Ramos (cell line): Measurements from ENCODE around the gene SIN3B.
"Not testable (repeated sequence)": the region's sequence is repeated elsewhere in the genome, so short reads cannot be mapped to it uniquely, and the experiment has no call there.

ENCODE experiments used
- in situ Hi-C: fragments of 300-500 bp; cut with MboI; formaldehyde crosslinking; loops from one replicate; pipeline ENCODE4 v1.14.3; 2022; ENCODE audit warnings: low sequenced_read_pairs; ENCODE audit not compliant: unreplicated experiment

The SIN3B gene

DNA sequence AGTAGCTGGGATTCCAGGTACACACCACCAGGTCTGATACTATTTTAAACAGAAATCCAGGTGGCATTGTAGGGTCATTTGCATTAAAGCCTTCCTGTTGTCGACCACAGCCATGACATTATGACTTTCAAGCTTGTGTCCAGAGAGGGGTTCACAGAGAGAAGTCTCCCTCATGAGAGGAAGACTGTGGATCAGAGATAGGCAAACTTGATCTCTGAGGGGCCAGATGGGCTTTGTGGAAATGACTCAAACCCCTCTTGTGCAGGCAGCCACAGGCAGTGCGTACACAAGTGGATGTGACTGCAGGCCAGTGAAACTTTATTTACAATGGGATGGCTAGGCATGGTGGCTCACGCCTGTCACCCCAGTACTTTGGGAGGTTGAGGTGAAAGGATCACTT is 31.8 kb downstream of the SIN3B start:
- in situ Hi-C loops: no loop called here

DNA sequence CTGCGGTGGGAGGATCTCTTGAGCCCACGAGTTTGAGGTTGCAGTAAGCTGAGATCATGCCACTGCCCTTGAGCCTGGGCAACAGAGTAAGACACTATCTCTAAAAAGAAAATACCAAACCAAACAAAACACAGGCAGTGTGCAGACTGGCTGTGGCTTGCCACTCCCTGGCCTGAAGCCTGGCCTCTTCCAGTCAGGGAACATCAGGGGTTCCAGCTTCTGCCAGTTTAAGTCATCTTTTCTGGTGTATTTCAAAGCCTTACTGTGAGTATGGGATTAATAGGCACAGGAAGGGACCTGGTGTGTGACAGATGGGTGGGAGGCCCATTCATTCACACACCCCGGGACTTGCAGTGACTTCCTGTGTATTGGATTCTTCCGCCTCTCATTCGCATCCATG is 32.6 kb downstream of the SIN3B start:
- in situ Hi-C loops: no loop called here

DNA sequence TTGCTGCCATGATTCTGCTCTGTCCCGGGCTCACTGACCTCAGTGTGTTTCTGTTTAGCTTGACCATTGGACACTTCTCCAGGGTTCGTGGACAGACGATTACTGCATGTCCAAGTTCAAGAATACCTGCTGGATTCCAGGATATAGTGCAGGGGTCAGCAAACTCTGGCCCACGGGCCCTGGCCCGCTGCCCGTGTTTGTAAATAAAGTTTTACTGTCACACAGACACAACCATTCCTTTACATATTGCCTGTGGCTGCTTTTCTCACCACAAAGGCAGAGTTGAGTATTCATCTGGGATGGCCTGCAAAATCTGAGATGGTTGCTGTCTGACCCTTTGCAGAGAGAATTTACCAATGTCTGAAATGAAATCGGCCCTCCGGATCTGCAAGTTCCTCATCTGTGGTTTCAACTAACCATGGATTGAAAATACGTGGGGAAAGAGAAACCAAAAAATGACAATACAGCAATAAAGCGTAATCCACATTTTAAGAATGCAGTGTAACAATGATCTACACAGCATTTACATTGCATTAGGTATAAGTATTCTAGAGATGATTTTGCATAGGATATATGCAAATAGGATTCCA is 33.7 kb downstream of the SIN3B start:
- in situ Hi-C loops: no loop called here

DNA sequence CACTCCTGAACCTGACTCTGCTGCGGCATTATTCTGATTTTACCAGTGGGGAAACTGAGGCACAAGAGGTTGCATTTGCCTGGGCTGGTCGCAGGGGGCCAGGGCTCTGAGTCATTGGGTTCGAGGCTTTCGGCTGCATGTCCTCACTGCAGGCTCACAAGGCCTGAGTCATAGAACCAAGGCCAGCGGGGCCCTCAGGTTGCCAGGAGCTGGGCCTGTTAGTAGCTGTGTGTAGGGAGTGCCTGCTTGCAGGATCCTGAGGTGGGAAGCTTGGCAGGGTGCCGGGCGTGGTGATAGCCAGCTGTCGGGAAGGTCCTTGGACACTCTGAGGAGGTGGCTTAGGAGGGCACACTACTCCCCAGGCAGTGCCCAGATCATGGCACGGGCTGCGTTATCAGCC is 38.0 kb downstream of the SIN3B start:
- in situ Hi-C loops: no loop called here

DNA sequence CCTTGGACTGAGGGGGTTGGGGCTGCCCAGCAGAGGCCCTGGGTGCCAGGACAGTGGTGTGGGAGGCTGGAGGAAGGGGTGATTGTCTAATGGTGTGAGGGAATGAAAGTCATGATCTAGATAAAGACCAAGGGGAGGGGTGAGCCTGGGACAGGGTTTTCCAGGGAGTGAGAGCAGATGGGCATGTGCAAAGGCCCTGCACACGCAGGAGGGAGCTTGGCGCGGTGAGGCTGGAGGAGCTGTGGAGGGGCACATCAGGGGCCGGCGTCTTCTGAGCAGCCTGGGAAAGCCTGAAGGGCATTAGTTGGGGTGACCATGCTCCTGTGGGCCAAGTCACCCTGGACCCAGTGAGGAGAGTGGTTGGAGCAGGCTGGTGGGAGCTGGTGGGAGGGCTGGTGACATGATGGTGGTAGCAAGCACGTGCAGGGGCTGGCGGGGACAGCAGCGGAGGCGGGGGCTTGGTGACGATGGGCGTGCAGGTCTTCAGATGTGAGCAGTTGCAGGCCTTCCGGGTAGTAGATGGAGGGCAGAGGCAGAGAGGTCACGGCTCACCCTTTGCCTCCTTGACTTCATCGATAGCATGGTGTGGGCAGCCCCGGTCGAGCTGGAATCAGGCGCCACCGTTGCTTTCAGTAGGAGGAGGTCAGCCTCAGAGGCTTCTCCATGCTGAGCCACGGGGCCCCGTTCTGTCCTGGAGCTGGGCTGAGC is 39.4 kb downstream of the SIN3B start:
- in situ Hi-C loops: no loop called here

DNA sequence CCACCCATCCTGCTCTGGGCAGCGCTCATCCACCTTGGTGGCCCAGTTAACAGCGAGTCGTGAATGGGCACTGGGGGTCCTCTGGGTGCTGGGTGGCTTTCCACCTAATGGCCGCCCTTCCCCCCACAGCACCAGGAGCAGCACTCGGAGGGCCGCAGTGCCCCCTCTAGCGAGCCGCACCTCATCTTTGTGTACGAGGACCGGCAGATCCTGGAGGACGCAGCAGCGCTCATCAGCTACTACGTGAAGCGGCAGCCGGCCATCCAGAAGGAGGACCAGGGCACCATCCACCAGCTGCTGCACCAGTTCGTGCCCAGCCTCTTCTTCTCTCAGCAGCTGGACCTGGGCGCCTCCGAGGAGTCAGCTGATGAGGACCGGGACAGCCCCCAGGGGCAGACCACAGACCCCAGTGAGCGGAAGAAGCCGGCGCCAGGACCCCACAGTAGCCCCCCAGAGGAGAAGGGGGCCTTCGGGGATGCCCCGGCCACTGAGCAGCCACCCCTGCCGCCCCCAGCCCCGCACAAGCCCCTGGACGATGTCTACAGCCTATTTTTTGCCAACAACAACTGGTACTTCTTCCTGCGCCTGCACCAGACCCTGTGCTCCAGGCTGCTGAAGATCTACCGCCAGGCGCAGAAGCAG is 40.3 kb downstream of the SIN3B start:
- in situ Hi-C loops: no loop called here

DNA sequence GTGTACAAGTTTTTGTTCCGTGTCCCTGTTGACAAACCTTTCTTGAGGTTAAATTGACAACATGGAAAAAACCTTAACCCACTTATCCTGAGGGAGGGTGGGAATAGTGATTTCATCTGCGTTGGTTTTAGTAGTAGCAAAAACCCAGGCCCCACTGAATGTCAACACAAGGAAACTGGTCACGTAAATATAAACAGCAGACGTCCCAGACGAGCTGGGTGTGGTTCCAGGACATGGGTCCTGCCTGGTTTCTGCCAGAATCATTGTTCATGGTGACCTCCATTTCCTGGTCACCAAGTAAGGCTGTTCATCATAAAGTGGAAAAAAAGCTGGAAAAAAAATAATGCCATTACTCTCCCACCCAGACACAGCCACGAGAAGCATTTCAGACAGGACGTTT is 42.7 kb downstream of the SIN3B start:
- in situ Hi-C loops: no loop called here

DNA sequence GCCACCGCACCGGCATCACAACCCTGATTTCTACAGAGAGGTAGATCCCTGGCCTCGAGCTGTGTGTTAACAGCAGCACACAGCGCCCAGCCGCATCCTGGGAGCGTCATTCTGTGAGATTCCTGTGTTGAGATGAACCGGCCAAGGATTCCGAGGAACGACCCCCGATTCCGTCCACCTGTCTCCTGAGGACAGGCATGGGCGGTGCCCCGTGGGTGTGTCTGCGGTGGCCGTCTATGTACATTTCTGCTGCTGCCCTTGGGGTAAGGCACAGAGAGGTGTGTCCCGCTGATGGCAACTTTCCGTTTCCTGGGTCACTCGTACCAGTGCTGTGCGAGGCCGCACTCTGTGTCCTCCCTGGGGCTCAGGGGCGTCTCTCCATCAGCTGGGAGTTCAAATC is 43.5 kb downstream of the SIN3B start:
- in situ Hi-C loops: no loop called here

DNA sequence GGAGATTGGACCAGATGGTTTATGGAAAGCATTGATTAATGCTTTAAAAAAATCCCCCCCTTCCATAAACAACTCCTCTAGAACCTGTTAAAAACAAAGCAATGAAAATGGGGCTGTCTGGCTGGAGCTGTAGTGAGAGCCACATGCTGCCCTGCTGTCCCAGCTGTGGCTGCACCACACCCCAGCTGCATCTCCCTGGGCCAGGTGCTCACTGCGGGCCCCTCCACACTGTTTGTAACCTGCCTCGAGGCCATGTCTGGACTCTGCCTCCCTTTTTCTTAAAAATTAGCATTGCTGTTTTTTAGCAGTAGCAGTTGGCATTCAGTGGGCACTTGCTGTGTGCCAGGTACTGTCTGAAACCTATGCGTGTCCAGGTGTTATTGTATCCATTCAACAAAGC is 44.4 kb downstream of the SIN3B start:
- in situ Hi-C loops: no loop called here

DNA sequence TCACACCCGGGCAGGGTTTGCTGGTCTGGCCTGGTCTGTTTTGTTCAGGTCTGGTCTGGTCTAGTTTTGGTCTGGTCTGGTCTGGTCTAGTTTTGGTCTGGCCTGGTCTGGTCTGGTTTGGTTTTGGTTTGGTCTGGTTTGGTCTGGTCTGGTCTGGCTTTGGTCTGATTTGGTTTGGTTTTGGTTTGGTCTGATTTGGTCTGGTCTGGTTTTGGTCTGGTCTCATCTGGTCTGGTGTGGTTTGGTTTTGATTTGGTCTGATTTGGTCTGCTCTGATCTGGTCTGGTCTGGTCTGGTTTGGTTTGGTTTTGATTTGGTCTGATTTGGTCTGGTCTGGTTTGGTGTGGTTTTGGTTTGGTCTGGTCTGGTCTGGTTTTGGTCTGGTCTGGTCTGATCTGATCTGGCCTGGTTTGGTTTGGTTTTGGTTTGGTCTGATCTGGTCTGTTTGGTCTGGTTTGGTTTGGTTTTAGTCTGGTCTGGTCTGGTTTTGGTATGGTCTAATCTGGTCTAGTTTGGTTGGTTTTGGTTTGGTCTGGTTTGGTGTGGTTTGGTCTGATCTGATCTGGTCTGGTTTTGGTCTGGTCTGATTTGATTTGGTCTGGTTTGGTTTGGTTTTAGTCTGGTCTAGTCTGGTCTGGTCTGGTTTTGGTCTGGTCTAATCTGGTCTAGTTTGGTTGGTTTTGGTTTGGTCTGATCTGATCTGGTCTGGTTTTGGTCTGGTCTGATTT is 45.2 kb downstream of the SIN3B start:
- in situ Hi-C loops: no loop called here

DNA sequence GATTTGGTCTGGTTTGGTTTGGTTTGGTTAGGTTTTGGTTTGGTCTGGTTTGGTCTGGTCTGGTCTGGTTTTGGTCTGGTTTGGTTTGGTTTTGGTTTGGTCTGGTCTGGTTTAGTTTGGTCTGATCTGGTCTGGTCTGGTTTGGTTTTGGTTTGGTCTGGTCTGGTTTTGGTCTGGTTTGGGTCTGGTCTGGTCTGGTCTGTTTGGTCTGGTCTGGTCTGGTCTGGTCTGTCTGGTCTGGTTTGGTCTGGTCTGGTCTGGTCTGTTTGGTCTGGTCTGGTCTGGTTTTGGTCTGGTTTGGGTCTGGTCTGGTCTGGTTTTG is 45.7 kb downstream of the SIN3B start:
- in situ Hi-C loops: not testable (repeated sequence)

DNA sequence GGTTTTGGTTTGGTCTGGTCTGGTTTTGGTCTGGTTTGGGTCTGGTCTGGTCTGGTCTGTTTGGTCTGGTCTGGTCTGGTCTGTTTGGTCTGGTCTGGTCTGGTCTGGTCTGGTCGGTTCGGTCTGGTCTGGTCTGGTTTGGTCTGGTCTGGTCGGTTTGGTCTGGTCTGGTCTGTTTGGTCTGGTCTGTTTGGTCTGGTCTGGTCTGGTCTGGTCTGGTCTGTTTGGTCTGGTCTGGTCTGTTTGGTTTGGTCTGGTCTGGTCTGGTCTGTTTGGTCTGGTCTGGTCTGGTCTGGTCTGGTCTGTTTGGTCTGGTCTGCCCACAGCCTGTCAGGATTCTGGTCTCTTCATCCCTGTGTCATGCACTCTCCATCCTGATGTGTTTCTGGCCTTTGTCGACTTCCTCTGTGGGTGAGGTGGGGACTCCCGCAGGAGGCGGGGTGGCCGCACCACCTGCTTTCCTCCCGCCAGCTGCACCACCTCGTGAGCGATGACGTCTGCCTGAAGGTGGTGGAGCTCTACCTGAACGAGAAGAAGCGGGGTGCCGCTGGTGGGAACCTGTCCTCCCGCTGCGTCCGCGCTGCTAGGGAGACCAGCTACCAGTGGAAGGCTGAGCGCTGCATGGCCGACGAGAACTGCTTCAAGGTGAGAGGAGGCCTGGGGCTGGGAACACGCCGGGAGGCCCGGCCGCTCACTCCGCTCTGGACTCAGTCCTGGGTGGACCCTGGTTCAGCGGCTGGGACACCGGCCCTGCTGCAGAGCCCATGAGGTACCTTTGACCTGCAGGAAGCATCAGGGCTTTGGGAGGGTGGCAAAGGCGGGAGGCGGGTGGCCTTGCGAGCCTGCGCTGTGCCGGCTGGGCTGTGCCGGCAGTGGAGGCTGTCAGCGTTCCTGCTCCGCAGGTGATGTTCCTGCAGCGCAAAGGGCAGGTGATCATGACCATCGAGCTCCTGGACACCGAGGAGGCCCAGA is 46.7 kb downstream of the SIN3B start:
- in situ Hi-C loops: no loop called here

DNA sequence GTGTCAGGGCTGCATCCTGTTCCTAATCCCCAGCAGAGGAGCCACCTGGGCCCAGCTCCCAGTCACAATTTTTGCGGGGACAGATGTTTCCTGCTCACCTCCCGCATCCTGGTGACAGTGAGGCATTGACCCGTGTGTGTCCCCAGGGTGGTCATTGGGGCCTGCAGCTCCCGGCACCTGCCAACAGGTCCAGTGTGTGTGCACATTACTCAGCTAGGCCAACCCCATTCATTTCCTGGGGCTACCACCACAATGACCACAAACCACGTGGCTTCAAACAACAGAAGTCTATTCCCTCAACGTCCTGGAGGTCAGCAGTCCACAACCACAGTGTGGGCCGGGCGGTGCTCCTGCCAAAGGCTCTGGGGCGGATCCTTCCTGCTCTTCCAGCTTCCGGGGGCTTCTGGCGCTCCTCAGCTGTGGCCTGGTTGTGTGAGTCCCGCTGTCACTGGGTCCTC is 47.7 kb downstream of the SIN3B start:
- in situ Hi-C loops: no loop called here

DNA sequence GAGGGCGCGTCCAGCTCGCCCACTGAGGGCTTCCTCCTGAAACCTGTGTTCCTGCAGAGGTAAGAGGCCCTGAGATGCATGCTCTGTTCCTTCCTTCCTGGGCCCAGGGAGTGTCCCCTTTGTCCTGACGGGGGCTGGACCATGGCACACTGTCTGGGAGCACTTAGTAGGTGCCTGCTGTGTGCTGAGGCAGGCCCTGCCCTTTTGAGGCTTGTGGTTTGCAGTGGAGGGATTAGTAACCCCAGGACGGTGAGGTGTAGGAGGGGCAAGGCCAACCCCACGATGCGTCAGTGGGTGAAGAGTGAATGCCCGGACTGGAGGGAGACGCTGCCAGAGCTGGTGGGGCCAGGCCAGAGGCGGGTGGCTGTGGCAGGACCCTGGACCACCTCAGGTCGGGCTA is 48.4 kb downstream of the SIN3B start:
- in situ Hi-C loops: no loop called here

DNA sequence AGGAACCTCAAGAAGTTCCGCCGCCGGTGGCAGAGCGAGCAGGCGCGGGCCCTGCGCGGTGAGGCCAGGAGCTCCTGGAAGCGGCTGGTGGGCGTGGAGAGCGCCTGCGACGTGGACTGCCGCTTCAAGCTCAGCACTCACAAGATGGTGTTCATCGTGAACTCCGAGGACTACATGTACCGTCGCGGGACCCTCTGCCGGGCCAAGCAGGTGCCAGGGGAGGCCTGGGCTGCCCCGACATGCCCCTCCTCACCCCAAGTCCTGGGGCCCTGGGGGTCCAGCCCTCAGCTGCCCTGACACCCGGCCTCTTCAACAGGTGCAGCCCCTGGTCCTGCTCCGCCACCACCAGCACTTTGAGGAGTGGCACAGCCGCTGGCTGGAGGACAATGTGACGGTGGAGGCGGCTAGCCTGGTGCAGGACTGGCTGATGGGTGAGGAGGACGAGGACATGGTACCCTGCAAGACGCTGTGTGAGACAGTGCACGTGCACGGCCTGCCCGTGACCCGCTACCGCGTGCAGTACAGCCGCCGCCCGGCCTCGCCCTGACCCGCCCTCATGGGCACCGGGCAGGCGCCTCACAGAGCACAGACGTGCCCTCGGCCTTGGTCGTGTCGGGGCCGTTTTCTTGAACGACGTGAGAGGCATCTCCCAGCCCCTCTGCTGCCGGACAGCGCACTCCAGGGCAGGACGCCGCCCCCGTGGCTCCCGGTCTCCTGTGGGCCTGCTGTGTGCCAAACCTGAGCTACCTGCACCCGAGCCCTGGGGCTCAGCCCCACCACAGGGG is 49.2 kb downstream of the SIN3B start:
- in situ Hi-C loops: no loop called here

DNA sequence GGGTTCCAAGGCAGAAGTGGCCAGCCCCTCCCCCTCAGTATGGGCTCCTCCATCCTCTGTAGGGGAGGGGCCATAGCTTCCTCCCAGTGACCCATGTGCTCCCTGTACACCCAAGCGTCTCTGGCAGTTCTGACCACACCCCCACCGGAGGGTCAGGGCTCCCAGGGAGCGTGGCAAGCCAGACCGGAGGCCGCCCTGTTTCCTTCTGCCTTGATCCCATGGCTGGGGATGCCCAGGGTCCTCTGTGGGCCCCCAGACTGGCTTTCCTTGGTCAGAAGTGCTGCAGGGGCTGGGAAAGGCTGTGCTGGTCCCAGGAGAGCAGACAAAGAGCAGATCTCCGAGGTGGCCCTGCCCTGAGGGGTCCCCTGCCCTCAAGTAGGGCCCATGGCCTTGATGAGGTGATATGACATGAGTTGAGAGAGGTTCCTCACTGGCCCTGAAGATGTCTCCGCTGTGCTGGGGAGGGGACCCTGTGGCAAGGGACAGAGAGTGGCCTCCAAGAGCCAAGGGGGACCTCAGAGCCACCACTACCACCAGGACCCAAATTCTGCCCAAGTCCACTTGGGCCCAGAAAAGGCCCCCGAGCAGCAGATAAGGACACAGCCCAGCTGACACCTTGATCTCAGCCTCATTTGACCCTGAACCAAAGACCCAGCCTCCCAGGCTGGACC is 51.8 kb downstream of the SIN3B start:
- in situ Hi-C loops: no loop called here

DNA sequence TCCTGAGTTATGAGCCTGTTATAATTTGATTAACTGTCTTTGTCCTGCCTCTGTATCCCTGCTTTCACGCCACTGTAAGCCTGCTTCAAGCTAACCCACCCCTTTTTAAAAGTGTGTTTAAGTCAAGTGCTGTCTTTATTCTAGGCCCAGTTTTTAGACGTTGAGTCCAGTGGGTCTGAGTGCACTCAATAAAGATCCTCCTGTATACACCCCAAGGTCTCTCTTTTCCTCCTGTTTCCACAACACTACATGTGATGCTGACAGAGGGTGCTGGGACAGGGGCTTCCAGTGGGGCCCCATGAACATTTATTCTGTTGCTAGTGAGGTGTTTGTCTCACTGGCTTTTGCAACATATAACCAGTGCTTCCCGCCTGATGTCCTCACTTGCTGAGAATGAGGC is 52.9 kb downstream of the SIN3B start:
- in situ Hi-C loops: no loop called here

DNA sequence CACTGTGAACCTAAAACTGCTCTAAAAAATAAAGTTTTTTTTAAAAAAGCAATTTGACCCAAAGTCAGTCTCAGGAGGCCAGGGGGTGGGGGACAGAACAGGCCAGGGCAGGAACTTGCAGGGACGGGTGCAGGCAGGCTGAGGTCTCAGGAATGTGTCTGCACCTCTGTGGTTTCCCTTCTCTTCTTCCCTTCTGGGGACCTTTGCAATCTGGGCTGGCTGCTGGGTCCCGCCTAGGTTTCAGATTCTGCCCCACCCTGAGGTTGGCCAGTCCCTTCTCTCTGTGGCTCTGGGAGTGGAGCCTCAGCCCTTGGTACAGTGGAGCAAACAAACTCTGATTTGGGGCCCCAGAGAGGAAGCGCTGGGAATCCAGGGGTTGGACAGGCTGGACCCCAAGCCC is 54.3 kb downstream of the SIN3B start:
- in situ Hi-C loops: no loop called here

DNA sequence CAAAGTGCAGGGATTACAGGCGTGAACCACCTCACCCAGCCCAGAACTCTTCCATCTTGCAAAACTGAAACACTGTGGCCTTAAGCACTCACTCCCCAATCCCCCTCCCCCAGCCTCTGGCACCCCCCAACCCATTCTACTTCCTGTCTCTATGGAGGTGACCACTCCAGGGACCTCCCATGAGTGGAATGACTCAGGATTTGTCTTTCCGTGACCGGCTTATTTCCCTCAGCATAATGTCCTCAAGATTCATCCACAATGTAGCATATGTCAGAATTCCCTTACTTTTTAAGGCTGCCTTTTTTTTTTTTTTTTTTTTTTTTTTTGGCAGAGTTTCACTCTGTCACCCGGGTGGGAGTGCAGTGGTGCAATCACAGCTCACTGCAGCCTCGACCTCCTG is 56.0 kb downstream of the SIN3B start:
- in situ Hi-C loops: no loop called here
